GM12874 (cell line): ENCODE measurements around the gene CABLES2.

Source experiments
- TF ChIP-seq, protein P1 (sequence below): IDR thresholded peaks from 2 replicates; pipeline ENCODE4 v1.5.1; 2011; ENCODE audit warnings: low read depth, mild to moderate bottlenecking, control low read depth, low read length, moderate library complexity; ENCODE audit not compliant: insufficient read depth

Gene CABLES2

DNA sequence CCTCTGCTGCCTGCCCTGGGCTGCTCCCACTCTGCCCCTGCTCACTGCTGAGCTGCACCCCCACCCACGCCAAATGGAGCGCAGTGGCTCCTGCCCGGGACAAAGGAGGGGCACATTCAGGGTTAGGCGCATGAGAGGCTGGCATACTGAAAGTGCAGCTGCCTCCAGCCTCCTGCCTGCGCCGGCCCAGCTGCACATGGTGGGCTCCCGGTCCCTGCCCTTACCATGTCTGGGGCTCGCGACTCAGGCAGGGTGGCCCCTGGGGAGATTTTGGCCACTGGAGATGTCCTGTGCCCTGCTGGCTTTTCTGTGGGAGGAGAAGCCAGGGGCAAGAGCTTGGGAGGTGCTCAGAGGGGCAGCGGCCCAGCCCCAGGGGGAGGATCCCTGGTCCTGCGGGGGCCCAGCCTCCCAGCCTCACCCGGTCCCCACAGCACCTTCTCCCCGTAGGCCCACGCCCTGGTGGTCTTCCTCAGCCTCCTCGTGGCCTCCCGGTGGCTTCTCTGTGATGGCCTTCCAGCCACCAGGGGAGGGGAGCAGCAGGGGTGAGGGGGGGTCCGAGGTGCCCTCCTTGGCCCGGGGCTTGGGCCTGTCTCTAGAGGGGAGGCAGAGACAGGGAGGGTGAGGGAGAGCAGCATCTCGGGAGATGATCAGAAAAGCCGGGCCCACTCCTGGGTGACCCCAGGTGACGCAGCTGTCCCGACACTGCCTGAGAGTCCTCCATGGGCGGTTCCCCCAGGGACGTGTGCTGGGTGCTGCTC is 8.4 kb upstream of the CABLES2 start:
- TF ChIP-seq, protein P1, sequence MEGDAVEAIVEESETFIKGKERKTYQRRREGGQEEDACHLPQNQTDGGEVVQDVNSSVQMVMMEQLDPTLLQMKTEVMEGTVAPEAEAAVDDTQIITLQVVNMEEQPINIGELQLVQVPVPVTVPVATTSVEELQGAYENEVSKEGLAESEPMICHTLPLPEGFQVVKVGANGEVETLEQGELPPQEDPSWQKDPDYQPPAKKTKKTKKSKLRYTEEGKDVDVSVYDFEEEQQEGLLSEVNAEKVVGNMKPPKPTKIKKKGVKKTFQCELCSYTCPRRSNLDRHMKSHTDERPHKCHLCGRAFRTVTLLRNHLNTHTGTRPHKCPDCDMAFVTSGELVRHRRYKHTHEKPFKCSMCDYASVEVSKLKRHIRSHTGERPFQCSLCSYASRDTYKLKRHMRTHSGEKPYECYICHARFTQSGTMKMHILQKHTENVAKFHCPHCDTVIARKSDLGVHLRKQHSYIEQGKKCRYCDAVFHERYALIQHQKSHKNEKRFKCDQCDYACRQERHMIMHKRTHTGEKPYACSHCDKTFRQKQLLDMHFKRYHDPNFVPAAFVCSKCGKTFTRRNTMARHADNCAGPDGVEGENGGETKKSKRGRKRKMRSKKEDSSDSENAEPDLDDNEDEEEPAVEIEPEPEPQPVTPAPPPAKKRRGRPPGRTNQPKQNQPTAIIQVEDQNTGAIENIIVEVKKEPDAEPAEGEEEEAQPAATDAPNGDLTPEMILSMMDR = no peak

DNA sequence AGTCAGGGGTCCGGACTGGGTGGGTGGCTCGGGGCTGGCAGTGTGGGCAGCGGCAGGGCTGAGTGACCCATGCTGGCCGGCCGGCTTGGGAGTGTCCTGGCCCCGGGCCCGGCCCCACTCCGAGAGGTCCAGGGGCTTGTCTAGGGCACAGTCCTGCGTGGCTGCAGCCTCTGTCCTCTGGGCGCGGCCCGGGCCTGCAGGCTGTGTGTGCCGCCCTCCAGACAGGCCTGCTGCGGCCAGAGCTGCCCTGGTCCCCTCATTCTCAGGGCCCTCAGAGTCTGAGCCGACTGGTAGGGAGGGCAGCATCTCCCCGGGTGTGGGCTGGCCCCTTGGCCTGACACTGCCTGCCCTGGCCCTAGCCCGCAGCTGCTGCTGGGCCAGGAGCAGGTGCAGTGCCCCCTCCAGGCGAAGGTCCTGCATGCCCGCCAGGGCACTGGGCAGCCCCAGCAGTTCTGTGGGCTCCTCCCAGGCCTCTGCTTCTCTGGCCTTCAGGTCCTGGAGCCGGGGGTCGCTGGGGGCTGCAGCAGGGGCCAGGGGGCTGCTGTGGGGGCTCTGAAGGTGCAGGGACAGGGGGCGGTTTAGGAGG is 6.9 kb upstream of the CABLES2 start:
- TF ChIP-seq, protein P1 = 0 out of 2 replicates have a peak, but pooled peaks have one; percentile 20

DNA sequence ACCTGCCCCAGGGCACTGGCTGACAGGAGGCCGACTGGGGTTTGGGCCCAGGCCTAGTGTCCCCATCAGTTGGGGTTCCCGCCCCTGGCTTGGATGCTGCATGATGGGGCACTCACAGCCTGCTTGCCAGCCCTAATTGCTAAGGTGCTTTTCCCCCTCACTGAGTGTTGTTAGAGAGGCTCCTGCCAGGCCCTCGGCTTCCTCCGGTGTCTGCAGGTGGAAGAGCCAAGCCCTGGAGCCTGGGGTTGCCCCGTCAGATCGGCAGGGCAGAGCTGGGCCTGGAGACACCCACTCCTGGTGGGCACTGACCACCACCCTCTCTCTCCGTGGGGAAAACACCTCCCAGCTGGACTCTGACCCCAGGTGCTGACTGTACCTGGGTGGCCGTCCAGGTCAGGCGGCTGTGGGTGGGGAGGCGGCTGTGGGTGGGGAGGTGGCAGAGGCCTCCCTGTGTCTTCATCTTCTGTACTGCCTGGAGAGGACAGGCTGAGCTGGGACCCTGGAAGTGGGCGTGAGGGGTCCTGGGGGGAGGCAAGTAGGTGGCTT is 6.0 kb upstream of the CABLES2 start:
- TF ChIP-seq, protein P1 = no peak

DNA sequence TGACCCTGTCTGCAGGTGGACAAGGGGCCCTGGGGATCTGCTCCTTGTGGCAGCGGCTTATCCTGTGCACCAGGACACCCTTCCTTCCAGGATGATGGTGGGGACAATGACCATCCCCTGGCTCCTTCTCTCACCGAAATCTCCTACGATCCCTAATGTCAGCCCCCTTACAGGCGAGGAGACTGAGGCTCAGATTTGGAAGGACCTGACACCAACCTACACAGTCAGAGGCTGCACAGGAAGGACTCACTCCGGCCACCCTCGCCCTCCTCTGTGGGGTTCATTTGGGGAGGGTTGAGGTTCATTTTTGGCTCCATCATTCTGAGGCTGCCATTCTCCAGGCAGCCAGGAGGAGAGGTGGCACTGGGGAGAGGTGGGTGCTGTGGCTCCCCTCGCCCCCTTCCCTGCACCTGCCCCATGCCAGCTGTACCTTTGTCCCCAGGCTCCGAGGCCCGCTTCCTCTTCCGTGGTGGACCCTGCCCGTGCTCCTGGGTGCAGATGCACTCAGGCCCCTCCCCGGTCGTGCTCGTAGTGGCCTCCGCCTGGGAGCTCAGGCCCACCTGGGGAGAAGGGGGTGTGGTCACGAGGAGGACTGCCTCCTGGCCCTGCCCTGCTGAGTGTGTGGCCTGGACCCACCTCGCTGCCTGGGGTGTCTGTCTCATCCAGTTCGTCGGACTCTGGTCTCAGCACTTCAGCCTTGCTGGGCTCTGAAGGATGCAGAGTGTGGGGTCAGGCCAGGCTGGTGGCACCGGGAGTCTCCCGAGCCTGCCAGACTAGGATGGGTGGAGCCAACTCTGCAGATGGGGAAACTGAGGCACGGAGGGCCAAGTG is 5.3 kb upstream of the CABLES2 start:
- TF ChIP-seq, protein P1 = no peak

DNA sequence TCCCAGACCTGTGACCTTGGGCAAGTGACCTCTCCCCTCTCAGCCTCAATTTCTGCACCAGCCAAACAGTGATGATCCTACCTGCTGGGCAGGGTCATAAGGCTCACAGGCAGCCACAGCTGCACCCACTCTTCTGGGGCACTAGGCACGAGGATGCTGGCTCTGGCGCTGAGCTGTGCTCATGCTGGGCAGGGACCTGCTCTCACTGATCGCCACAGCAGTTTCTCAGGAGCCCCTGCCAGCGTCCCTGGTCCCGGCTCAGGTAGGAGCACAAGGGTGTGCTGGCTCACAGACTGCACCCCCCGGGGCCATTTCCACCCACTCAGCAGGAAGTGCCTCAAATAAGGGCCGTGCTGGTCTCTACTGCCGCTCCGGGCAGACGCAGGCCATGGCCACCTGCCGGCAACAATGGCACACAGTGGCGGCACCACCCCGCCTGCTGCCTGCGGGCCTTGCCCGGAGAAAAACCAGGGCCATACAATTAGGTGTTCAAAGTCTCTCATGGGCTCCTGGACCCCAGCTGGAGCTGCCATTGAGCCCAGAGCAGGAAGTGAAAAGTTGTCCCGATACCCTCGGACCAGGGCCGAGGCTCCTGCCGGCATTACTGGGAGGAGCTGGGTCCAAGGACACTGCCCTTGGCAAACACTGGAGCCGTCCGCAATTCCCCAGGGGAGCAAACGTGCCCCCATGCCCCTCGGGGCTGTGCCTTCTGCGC is 4.6 kb upstream of the CABLES2 start:
- TF ChIP-seq, protein P1 = no peak

DNA sequence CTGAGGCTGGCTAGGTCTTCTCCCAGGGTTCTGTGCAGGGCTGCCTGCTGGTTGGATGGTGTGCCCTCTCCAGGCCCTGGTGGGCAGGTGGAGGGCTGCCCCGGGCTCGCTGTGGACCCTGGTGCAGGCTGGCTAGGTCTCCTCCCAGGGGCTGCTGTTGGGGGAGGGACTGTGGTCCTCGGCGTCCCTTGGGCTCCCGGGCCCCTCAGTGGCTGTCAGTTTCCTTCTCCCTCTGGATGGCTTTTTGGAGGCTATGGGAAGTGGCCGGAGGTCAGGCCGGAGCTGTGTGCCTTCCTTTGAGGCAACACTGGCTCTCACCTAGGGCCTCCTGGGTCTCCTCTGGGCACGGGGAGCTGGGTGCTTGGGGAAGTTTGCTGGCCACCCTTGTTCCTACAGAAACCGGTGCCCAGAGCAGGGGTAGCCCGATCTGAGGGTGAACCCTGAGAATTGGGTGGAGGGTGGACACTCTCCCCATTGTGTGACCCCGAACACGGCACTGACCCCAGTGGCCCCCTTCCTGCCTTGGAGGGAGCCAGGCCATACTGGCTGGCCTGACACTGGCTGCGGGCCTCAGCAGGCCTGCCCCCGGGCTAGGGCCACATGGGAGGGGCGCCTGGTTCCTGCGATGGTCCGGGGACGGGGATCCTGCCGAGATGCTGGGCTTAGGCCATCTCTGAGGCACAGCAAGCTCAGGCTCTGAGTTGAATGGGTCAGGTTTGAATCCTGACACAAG is 3.8 kb upstream of the CABLES2 start:
- TF ChIP-seq, protein P1 = no peak
